Fibroblast of lung (primary cell): ENCODE data around the gene CDR2. TPM values are rescaled to one million over a fixed set of nuclear protein-coding genes. Genes with fewer than 3 reads are reported as not detected.

Experiments
- DNase-seq, 2 donors: peaks; one replicate each; pipeline versions ENCODE4 v3.0.0 to v3.0.0-alpha.2; 2010; ENCODE audit warnings: low read depth in 2 of 2
- H2AFZ ChIP-seq: 2 replicates; pipeline ENCODE4 v1.5.1; 2012; ENCODE audit warnings: low read length, control low read depth, inconsistent platforms
- H3K27ac ChIP-seq: 2 replicates; pipeline ENCODE4 v1.5.1; 2011; ENCODE audit warnings: low read length, control low read depth; ENCODE audit not compliant: insufficient read depth
- H3K27me3 ChIP-seq: 2 replicates; pipeline ENCODE4 v1.5.1; 2011; ENCODE audit warnings: mild to moderate bottlenecking, low read length; ENCODE audit not compliant: control insufficient read depth, insufficient read depth
- H3K36me3 ChIP-seq: 2 replicates; pipeline ENCODE4 v1.5.1; 2011; ENCODE audit warnings: low read length; ENCODE audit not compliant: control insufficient read depth, insufficient read depth
- H3K4me1 ChIP-seq: 2 replicates; pipeline ENCODE4 v1.5.1; 2011; ENCODE audit warnings: low read length; ENCODE audit not compliant: control insufficient read depth, insufficient read depth; ENCODE audit errors: extremely low read depth
- H3K4me2 ChIP-seq: 2 replicates; pipeline ENCODE4 v1.5.1; 2011; ENCODE audit warnings: low read length, control low read depth; ENCODE audit not compliant: insufficient read depth; ENCODE audit errors: extremely low read depth
- H3K4me3 ChIP-seq, 4 experiments: fragments of 200-600 bp in 1 of 4; sonication (generic) in 1 of 4; replicated peaks in 1 of 4; 2 replicates each; pipeline ENCODE4 v1.5.1; 2011 to 2016; ENCODE audit warnings: low read length in 4 of 4, low read depth in 3 of 4, mild to moderate bottlenecking in 3 of 4, control low read depth in 2 of 4, inconsistent platforms in 1 of 4, mixed read lengths in 1 of 4; ENCODE audit not compliant: insufficient read depth in 1 of 4; ENCODE audit errors: control extremely low read depth in 1 of 4
- H3K79me2 ChIP-seq: 2 replicates; pipeline ENCODE4 v1.5.1; 2012; ENCODE audit warnings: mild to moderate bottlenecking, low read length, inconsistent platforms; ENCODE audit not compliant: control insufficient read depth, insufficient read depth
- H3K9ac ChIP-seq: 2 replicates; pipeline ENCODE4 v1.5.1; 2011; ENCODE audit warnings: mild to moderate bottlenecking, low read length, control low read depth; ENCODE audit not compliant: insufficient read depth
- H3K9me3 ChIP-seq: 2 replicates; pipeline ENCODE4 v1.5.1; 2012; ENCODE audit warnings: low read depth, low read length; ENCODE audit not compliant: control insufficient read depth, insufficient read depth
- H4K20me1 ChIP-seq: 2 replicates; pipeline ENCODE4 v1.5.1; 2011; ENCODE audit warnings: low read length; ENCODE audit not compliant: control insufficient read depth, insufficient read depth; ENCODE audit errors: extremely low read depth
- EZH2 ChIP-seq: IDR thresholded peaks from 2 replicates; pipeline ENCODE4 v1.5.1; 2012; ENCODE audit warnings: low read length, control low read depth, mild to moderate bottlenecking; ENCODE audit errors: missing control alignments
- polyA plus RNA-seq, 2 donors: library from polyadenylated mRNA; depleted of rRNA in 1 of 2; stranded (reverse) in 1 of 2; unstranded in 1 of 2; fragments of >200 nt; gene quantifications; 2 replicates each; pipeline ENCODE4 v1.2.1, GENCODE V29; 2011 to 2012; ENCODE audit warnings: missing spikeins in 1 of 2
- total RNA-seq: library from RNA; depleted of rRNA; stranded (reverse); fragments of >200 nt; gene quantifications from 2 replicates; pipeline ENCODE4 v1.2.1, GENCODE V29; 2014
- TF ChIP-seq, protein P1 (sequence below), 2 donors: IDR thresholded peaks in 1 of 2; conservative IDR thresholded peaks in 1 of 2; 1 replicate in 1 of 2; 2 replicates in 1 of 2; pipeline ENCODE4 v1.5.1; 2011 to 2012; ENCODE audit warnings: low read length in 2 of 2, control low read depth in 1 of 2, inconsistent platforms in 1 of 2, low read depth in 1 of 2, mild to moderate bottlenecking in 1 of 2

CDR2 gene
- total and polyA plus RNA-seq, 2 donors (not counting 1 experiment from before 2014, with no cell fraction given) = 60.1 to 73.8 TPM

DNA sequence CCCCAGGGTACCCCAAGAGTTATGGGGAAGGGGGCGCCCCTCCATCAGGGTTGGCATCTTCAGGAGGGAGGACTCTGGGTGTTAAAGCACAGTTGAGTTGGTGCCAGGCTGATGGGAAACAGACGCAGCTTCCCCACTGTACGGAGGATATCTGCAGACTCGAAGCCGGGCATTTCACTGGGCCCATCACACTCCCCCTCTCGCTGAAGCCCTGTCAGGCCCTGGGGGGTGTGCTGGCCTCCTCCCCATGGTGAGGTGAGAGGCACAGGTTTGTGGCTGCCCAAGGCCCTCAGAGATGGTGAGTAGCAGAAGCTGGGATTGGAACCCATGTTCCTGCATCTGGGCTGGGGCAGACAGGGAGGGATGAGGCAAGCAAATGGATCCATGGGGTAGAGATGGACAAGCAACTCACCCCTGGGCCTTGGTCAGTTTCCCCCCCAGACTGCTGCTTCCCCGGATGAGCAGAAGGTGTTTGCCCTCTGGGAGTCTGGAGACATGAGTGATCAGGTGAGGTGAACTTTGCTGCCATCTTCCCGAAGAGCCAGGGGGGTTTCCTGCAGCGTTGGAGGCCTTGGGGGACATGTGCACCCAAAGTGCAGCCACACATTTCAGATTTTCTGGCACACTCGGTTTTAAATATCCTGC, 46.2 kb downstream of the CDR2 start:
- Histone ChIP-seq H3K27ac (no peak overlapping the region), H3K4me2 (no peak overlapping the region), H4K20me1 (no peaks in the 10 kb centered on the region), H3K4me3 (no peak overlapping the region), H3K9ac (no peak overlapping the region), H3K36me3 (peaks cover 28% of the 10 kb centered on the region), H2AFZ (no peak overlapping the region), H3K4me1 (no peaks in the 10 kb centered on the region), H3K27me3 (no peaks in the 10 kb centered on the region), H3K79me2 (no peaks in the 10 kb centered on the region), H3K9me3 (no peaks in the 10 kb centered on the region)
- DNase-seq = no peak
- no peak for TF ChIP-seq EZH2
- TF ChIP-seq, protein P1, sequence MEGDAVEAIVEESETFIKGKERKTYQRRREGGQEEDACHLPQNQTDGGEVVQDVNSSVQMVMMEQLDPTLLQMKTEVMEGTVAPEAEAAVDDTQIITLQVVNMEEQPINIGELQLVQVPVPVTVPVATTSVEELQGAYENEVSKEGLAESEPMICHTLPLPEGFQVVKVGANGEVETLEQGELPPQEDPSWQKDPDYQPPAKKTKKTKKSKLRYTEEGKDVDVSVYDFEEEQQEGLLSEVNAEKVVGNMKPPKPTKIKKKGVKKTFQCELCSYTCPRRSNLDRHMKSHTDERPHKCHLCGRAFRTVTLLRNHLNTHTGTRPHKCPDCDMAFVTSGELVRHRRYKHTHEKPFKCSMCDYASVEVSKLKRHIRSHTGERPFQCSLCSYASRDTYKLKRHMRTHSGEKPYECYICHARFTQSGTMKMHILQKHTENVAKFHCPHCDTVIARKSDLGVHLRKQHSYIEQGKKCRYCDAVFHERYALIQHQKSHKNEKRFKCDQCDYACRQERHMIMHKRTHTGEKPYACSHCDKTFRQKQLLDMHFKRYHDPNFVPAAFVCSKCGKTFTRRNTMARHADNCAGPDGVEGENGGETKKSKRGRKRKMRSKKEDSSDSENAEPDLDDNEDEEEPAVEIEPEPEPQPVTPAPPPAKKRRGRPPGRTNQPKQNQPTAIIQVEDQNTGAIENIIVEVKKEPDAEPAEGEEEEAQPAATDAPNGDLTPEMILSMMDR (conservative IDR thresholded peaks at IDR 0.05 in 1 of 2, IDR thresholded peaks at IDR 0.05 in 1 of 2; ENCODE audit: low read depth in 1 of 2, low read length in 2 of 2) = no peak

DNA sequence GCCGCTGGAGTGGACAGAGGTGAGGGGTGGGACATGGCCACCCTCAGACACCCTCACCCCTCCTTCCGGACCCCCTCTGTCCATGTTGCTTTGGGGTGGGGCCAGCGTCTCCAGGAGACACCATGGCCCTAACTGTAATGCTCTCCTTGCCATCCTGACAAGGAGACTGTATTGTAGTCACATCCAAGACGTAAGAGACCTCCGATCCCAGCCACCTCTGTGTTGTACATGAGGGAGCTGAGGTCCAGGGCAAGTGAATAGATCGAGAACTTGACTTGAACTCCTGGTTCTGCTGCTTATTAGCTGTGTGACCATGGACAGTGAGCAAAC, 47.0 kb downstream of the CDR2 start:
- Histone ChIP-seq H3K4me2 (no peak overlapping the region), H3K27me3 (no peaks in the 10 kb centered on the region), H3K4me1 (no peaks in the 10 kb centered on the region), H2AFZ (no peak overlapping the region), H3K9me3 (no peaks in the 10 kb centered on the region), H3K4me3 (no peak overlapping the region), H3K36me3 (peaks cover 28% of the 10 kb centered on the region), H4K20me1 (no peaks in the 10 kb centered on the region), H3K27ac (no peak overlapping the region), H3K79me2 (no peaks in the 10 kb centered on the region), H3K9ac (no peak overlapping the region)
- TF ChIP-seq EZH2 = no peak
- TF ChIP-seq, protein P1 (conservative IDR thresholded peaks at IDR 0.05 in 1 of 2, IDR thresholded peaks at IDR 0.05 in 1 of 2; ENCODE audit: low read depth in 1 of 2, low read length in 2 of 2) = no peak
- DNase-seq = no peak

DNA sequence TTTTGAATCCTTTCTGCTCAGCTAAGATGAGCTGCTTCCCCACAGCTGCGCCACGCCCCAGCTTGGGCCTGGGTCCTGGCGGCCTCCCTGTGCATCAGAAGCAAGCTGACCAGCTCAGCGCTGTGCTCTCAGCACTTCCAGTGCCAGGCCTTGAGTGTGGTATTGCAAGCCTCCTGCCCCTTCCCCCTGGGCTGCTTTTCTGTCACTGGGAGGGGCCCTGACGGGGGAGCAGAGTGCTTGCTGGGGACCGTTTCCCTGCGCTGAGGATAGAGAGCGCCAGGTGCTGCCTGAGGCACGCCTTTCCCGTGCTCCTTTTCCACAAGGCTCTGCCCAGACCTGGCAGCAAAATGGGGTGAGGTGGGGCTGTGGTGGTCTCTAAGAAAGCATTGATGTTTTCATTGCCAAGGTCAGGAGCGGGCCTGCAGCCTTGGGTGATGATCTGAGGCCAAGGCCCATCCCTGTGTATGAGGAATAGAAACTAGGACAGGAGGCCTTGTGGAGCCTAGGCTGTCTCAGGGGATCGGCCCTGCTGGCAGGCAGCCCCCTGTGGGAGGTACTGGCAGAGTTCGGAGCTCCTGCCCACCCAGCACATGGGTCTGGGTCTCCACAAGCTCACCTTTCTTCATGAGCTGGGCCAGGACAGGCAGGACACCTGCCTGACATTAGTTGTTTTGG, 47.5 kb downstream of the CDR2 start:
- Histone ChIP-seq H3K9ac (no peak overlapping the region), H4K20me1 (no peaks in the 10 kb centered on the region), H3K9me3 (no peaks in the 10 kb centered on the region), H3K27me3 (no peaks in the 10 kb centered on the region), H3K27ac (no peak overlapping the region), H2AFZ (no peak overlapping the region), H3K4me1 (no peaks in the 10 kb centered on the region), H3K79me2 (no peaks in the 10 kb centered on the region), H3K4me2 (no peak overlapping the region), H3K4me3 (no peak overlapping the region), H3K36me3 (peaks cover 29% of the 10 kb centered on the region)
- DNase-seq = no peak
- TF ChIP-seq, protein P1 (conservative IDR thresholded peaks at IDR 0.05 in 1 of 2, IDR thresholded peaks at IDR 0.05 in 1 of 2; ENCODE audit: low read depth in 1 of 2, low read length in 2 of 2) = no peak
- TF ChIP-seq EZH2 = no peak
